Smooth muscle cell (in vitro differentiated cells): ENCODE data around the gene MTCP1. TPM values are rescaled to one million over a fixed set of nuclear protein-coding genes. Genes with fewer than 3 reads are reported as not detected.

ENCODE experiments used
- DNase-seq: peaks from one replicate; lab custom pipeline; 2025; ENCODE audit not compliant: unreplicated experiment; lab: John Stamatoyannopoulos, UW
- H2AFZ ChIP-seq: fragments of 200-600 bp; sonication (generic); 2 replicates; pipeline ENCODE4 v1.6.0; 2016; ENCODE audit warnings: antibody characterized with exemption, low read depth, mild to moderate bottlenecking
- H3F3A ChIP-seq: fragments of 200-600 bp; sonication (generic); 2 replicates; pipeline ENCODE4 v1.6.0; 2017; ENCODE audit warnings: antibody characterized with exemption, low read depth
- H3K27ac ChIP-seq: fragments of 200-600 bp; sonication (generic); 2 replicates; pipeline ENCODE4 v1.5.1; 2016; ENCODE audit warnings: low read depth, mild to moderate bottlenecking
- H3K27me3 ChIP-seq: fragments of 200-600 bp; sonication (generic); 2 replicates; pipeline ENCODE4 v1.6.1; 2016; ENCODE audit warnings: low read depth, mild to moderate bottlenecking
- H3K36me3 ChIP-seq: fragments of 200-600 bp; sonication (generic); 2 replicates; pipeline ENCODE4 v1.5.1; 2016; ENCODE audit warnings: low read depth
- H3K4me1 ChIP-seq: fragments of 200-600 bp; sonication (generic); 2 replicates; pipeline ENCODE4 v1.5.1; 2016; ENCODE audit warnings: low read depth
- H3K4me2 ChIP-seq: fragments of 200-600 bp; sonication (generic); 2 replicates; pipeline ENCODE4 v1.6.0; 2016; ENCODE audit warnings: mild to moderate bottlenecking
- H3K4me3 ChIP-seq: fragments of 200-600 bp; sonication (generic); 2 replicates; pipeline ENCODE4 v1.5.1; 2016; ENCODE audit warnings: mild to moderate bottlenecking
- H3K79me2 ChIP-seq: fragments of 200-600 bp; sonication (generic); 2 replicates; pipeline ENCODE4 v1.6.0; 2016; ENCODE audit warnings: low read depth, mild to moderate bottlenecking
- H3K9ac ChIP-seq: fragments of 200-600 bp; sonication (generic); 2 replicates; pipeline ENCODE4 v1.6.0; 2016; ENCODE audit warnings: low read depth
- H3K9me3 ChIP-seq: fragments of 200-600 bp; sonication (generic); replicated peaks from 2 replicates; pipeline ENCODE4 v1.5.1; 2016; ENCODE audit warnings: low read depth
- H4K20me1 ChIP-seq: fragments of 200-600 bp; sonication (generic); 2 replicates; pipeline ENCODE4 v1.6.0; 2016; ENCODE audit warnings: low read depth
- WGBS: methylation state at CpG from one replicate; pipeline ENCODE4 v1.1.7; 2016; ENCODE audit warnings: low lambda C conversion rate; 5-methylcytosine and 5-hydroxymethylcytosine counted together
- polyA plus RNA-seq: library from polyadenylated mRNA; unstranded; fragments of >200 nt; fragmentation: Nextera tagmentation; extraction: Ambion mirVana; gene quantifications from 2 replicates; pipeline ENCODE4 v1.2.1, GENCODE V29; 2016
- total RNA-seq: library from RNA; depleted of rRNA; stranded (reverse); fragments of >200 nt; gene quantifications from 2 replicates; pipeline ENCODE4 v1.2.3, GENCODE V29; 2014
- TF ChIP-seq, protein P1 (sequence below): fragments of 200-600 bp; sonication (generic); IDR thresholded peaks from 2 replicates; pipeline ENCODE4 v1.5.1; 2017; ENCODE audit warnings: borderline replicate concordance, mild to moderate bottlenecking, antibody characterized with exemption; ENCODE audit not compliant: insufficient read depth, poor library complexity, severe bottlenecking

The MTCP1 gene
- total and polyA plus RNA-seq, 2 experiments from 2014 or later, result 0.40 to 20.2 TPM

DNA sequence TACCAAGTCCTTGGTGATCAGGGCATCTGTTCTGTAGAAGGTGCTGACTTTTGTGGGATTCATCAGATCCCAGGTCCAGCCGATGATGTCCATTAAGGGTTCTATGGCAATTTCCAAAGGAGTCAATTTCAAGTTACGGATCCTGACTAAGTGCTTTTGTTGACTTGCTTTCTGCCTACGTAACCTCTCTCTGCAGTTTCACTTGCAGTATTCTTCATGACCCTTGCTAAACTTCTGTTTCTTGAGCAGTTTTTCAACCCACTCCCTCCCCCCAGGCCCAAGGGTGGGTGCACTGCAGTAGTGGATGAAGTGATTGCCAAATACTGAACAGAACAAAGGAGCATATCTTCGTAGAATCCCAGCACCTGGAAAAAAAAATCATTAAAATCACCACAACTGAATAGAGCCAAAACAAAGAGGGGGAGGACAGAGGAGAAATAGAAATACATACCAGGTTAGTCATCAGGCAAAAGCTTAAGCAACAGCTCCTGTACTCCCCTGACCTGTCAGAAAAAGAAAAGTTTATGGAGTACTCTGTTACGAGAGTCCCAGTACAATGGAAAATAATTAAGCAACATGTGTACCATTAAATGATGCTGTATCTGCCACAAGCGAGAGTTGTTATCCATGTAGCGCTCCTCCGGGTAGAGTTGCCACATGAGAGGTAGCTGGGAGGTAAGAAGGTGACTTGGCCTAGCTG lies 5.8 kb downstream of the MTCP1 start:
- no peaks in the 10 kb centered on the region for H3K9me3 ChIP-seq
- no peaks in the 10 kb centered on the region for H3K27me3 ChIP-seq
- no peaks in the 10 kb centered on the region for H3F3A ChIP-seq
- H2AFZ ChIP-seq, result no peak overlapping the region
- H3K4me2 ChIP-seq, result no peak overlapping the region
- no peak for DNase-seq
- no peak overlapping the region for H3K9ac ChIP-seq
- H3K27ac ChIP-seq, result no peak overlapping the region
- no peaks in the 10 kb centered on the region for H4K20me1 ChIP-seq
- H3K36me3 ChIP-seq, result no peaks in the 10 kb centered on the region
- H3K4me3 ChIP-seq, result no peak overlapping the region
- no peaks in the 10 kb centered on the region for H3K4me1 ChIP-seq
- TF ChIP-seq, protein P1, sequence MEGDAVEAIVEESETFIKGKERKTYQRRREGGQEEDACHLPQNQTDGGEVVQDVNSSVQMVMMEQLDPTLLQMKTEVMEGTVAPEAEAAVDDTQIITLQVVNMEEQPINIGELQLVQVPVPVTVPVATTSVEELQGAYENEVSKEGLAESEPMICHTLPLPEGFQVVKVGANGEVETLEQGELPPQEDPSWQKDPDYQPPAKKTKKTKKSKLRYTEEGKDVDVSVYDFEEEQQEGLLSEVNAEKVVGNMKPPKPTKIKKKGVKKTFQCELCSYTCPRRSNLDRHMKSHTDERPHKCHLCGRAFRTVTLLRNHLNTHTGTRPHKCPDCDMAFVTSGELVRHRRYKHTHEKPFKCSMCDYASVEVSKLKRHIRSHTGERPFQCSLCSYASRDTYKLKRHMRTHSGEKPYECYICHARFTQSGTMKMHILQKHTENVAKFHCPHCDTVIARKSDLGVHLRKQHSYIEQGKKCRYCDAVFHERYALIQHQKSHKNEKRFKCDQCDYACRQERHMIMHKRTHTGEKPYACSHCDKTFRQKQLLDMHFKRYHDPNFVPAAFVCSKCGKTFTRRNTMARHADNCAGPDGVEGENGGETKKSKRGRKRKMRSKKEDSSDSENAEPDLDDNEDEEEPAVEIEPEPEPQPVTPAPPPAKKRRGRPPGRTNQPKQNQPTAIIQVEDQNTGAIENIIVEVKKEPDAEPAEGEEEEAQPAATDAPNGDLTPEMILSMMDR, result no peak
- 76% methylated on average over 8 of the region's 8 CpGs for WGBS
- no peaks in the 10 kb centered on the region for H3K79me2 ChIP-seq

DNA sequence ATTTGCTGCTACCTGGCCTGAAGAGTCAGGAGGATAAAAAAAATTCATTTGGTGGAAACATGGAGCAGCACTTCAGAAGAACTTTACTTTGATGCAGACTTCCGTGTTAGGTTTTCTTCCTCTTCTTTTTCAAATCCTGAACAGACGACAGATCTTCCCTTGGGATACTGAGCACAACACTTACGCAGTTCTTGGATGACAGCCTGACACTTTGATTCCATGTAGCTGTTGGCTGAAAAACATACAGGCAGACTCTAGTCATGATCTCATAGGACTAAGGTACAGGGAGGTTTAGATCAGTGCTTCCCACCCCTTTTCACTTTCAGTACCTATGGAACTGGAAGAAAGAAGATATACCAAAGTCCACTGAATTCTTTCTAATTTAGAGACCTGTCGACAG lies 9.2 kb downstream of the MTCP1 start:
- DNase-seq, result no peak
- H4K20me1 ChIP-seq, result no peaks in the 10 kb centered on the region
- H3K27ac ChIP-seq, result no peak overlapping the region
- no peaks in the 10 kb centered on the region for H3K4me1 ChIP-seq
- H3F3A ChIP-seq, result no peaks in the 10 kb centered on the region
- no peaks in the 10 kb centered on the region for H3K27me3 ChIP-seq
- no peak overlapping the region for H3K4me2 ChIP-seq
- H2AFZ ChIP-seq, result no peak overlapping the region
- TF ChIP-seq, protein P1, result no peak
- H3K9me3 ChIP-seq, result no peaks in the 10 kb centered on the region
- no peaks in the 10 kb centered on the region for H3K79me2 ChIP-seq
- no peaks in the 10 kb centered on the region for H3K36me3 ChIP-seq
- WGBS, result 86% methylated on average over 4 of the region's 4 CpGs
- no peak overlapping the region for H3K4me3 ChIP-seq
- H3K9ac ChIP-seq, result no peak overlapping the region

DNA sequence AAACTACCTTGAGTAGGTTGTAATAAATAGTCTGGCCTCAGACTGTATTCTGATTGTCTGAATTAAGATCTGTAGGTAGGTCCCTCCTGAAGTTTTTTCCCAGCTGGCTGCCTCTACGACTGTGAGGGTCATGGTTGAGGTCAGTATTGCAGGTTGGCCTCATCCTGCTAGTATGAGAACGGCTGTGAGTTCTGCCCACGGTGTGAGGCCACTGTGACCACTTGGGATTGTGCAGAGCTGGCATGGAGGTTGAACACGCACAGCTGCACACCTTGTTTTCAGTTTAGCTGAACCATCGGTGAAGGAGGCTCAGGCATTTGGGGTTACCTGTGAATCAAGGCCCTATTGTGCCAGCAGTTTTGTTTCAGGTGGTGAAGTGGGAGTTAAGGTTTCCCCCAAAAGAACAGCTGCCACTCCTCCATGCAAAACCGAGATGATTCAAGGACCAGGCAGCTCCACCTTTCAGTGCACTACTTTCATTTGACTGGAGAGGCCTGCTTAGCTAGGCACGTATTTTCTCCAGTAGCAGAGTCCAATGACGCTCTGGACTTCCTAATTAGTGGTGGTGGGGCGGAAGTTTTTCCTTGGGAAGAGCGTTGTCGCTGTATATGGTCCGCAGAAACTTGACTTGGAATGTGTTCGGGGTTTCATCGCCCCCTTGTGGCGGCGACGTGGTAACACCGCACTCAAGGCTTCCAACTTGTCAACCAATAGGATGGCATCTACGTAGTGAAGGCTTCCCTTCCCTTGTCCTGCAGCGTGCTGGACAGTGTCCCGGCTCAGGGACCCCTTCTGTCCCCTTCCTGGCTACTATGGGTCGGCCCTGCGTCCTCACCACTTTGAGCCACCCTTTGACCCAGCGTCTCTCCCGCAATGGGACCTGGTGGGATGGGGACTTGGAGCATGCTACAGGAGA lies 13.8 kb downstream of the MTCP1 start:
- H3K4me2 ChIP-seq, result peak overlapping the region; percentile 54
- no peak overlapping the region for H2AFZ ChIP-seq
- no peak overlapping the region for H3K27ac ChIP-seq
- no peaks in the 10 kb centered on the region for H3K4me1 ChIP-seq
- TF ChIP-seq, protein P1, result peak; percentile 57
- H3K36me3 ChIP-seq, result no peaks in the 10 kb centered on the region
- WGBS, result 40% methylated on average over 25 of the region's 25 CpGs
- no peaks in the 10 kb centered on the region for H3K9me3 ChIP-seq
- DNase-seq, result peak; percentile 4
- no peaks in the 10 kb centered on the region for H4K20me1 ChIP-seq
- no peaks in the 10 kb centered on the region for H3K79me2 ChIP-seq
- H3K27me3 ChIP-seq, result no peaks in the 10 kb centered on the region
- H3K4me3 ChIP-seq, result no peak overlapping the region
- no peaks in the 10 kb centered on the region for H3F3A ChIP-seq
- no peak overlapping the region for H3K9ac ChIP-seq
